HG03139 (cell line): ENCODE data around the gene MYLK3.
A peak's percentile ranks its signal among the peaks of the same experiment; 100 is the strongest.

ENCODE experiments used
- ATAC-seq: cut with Tn5 transposase; IDR thresholded peaks from one replicate; pipeline ENCODE4 v1.9.1; 2021; ENCODE audit not compliant: unreplicated experiment

Gene MYLK3

GRCh38 chr16:46759309-46759708 is 11.2 kb upstream of the MYLK3 start:
- no peak for ATAC-seq

- ATAC-seq: no peak
Observed at GRCh38 chr16:46757339-46758050, 9.4 kb upstream of the MYLK3 start.

GRCh38 chr16:46756772-46757171 is 8.6 kb upstream of the MYLK3 start:
- no peak for ATAC-seq

- no peak for ATAC-seq
Observed at GRCh38 chr16:46753015-46753414, 4.9 kb upstream of the MYLK3 start.

- no peak for ATAC-seq
Observed at GRCh38 chr16:46751381-46751780, 3.2 kb upstream of the MYLK3 start.

- no peak for ATAC-seq
Observed at GRCh38 chr16:46748775-46749705, 896 bp upstream of the MYLK3 start.

- ATAC-seq: no peak
Observed at GRCh38 chr16:46746821-46747776, 1.0 kb downstream of the MYLK3 start.

- ATAC-seq: no peak
Observed at GRCh38 chr16:46745617-46746016, 2.5 kb downstream of the MYLK3 start.

GRCh38 chr16:46743232-46743719 is 4.9 kb downstream of the MYLK3 start:
- ATAC-seq: peak; percentile 63

- no peak for ATAC-seq
Observed at GRCh38 chr16:46739934-46740333, 8.2 kb downstream of the MYLK3 start.

GRCh38 chr16:46737621-46738214 is 10.4 kb downstream of the MYLK3 start:
- no peak for ATAC-seq

GRCh38 chr16:46736695-46737094 is 11.4 kb downstream of the MYLK3 start:
- no peak for ATAC-seq

GRCh38 chr16:46733319-46733830 is 14.8 kb downstream of the MYLK3 start:
- ATAC-seq: no peak

- no peak for ATAC-seq
Observed at GRCh38 chr16:46732561-46732960, 15.6 kb downstream of the MYLK3 start.

GRCh38 chr16:46731691-46732555 is 16.2 kb downstream of the MYLK3 start:
- ATAC-seq: no peak

GRCh38 chr16:46730801-46731690 is 17.1 kb downstream of the MYLK3 start:
- ATAC-seq: no peak

- ATAC-seq: no peak
Observed at GRCh38 chr16:46730126-46730525, 18.0 kb downstream of the MYLK3 start.

GRCh38 chr16:46729326-46729995 is 18.7 kb downstream of the MYLK3 start:
- ATAC-seq: no peak
